WTC11 (cell line): ENCODE measurements around the gene NARS2.

Experiments used
- CREM ChIP-seq: sonication (generic); formaldehyde crosslinking; IDR thresholded peaks from 2 replicates; pipeline ENCODE4 v1.8.1; 2022; ENCODE audit warnings: mild to moderate bottlenecking, missing genetic modification reagents, moderate library complexity
- KAT7 ChIP-seq: sonication (generic); formaldehyde crosslinking; IDR thresholded peaks from 2 replicates; pipeline ENCODE4 v1.8.1; 2023; ENCODE audit warnings: missing genetic modification reagents, mild to moderate bottlenecking, borderline replicate concordance
- TF ChIP-seq, protein P1 (sequence below): fragments of 200-600 bp; IDR thresholded peaks from 2 replicates; pipeline ENCODE4 v1.8.0; 2022; ENCODE audit warnings: antibody characterized with exemption
- TF ChIP-seq, protein P2 (sequence below): sonication (generic); formaldehyde crosslinking; IDR thresholded peaks from 2 replicates; pipeline ENCODE4 v1.8.0; 2022; ENCODE audit warnings: mild to moderate bottlenecking, missing genetic modification reagents

DNA sequence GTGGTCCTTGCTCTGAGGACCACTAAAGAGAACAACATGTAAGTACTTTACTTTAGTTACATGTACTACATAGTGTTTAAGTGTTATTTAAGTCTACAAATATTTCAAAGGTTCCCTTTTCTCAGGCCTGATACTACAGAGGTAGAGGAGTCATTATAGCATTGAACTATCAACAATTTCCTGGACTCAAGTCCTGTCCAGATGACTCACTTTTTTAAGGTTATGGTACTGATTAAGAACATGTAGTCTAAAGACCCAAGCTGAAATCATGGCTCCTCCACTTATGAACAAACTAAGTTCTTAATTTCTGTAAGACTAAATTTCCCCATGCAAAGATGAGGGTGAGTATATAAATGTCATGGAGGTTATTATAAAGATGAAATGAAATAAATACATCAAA, 74.7 kb downstream of the NARS2 start:
- TF ChIP-seq, protein P1, sequence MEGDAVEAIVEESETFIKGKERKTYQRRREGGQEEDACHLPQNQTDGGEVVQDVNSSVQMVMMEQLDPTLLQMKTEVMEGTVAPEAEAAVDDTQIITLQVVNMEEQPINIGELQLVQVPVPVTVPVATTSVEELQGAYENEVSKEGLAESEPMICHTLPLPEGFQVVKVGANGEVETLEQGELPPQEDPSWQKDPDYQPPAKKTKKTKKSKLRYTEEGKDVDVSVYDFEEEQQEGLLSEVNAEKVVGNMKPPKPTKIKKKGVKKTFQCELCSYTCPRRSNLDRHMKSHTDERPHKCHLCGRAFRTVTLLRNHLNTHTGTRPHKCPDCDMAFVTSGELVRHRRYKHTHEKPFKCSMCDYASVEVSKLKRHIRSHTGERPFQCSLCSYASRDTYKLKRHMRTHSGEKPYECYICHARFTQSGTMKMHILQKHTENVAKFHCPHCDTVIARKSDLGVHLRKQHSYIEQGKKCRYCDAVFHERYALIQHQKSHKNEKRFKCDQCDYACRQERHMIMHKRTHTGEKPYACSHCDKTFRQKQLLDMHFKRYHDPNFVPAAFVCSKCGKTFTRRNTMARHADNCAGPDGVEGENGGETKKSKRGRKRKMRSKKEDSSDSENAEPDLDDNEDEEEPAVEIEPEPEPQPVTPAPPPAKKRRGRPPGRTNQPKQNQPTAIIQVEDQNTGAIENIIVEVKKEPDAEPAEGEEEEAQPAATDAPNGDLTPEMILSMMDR, result no peak
- TF ChIP-seq CREM (CRISPR knock-in tag) (no peak), KAT7 (CRISPR knock-in tag) (no peak)
- TF ChIP-seq, protein P2, sequence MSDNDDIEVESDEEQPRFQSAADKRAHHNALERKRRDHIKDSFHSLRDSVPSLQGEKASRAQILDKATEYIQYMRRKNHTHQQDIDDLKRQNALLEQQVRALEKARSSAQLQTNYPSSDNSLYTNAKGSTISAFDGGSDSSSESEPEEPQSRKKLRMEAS (CRISPR knock-in tag), result no peak
